Esophagus squamous epithelium (tissue), 5 donors: ENCODE data around the gene HERC3. TPM values are rescaled to one million over a fixed set of nuclear protein-coding genes. Genes with fewer than 3 reads are reported as not detected.

Source experiments
- DNase-seq: peaks from one replicate; lab custom pipeline; 2025; lab: John Stamatoyannopoulos, UW
- H3K27ac ChIP-seq, 4 donors: fragments of 200-600 bp; sonication (generic); one replicate each; pipeline ENCODE4 v1.5.1; 2016 to 2019; ENCODE audit warnings: mild to moderate bottlenecking in 1 of 4
- H3K27me3 ChIP-seq, 4 donors: fragments of 200-600 bp; sonication (generic); 1 replicate in 3 of 4; 2 replicates in 1 of 4; pipeline versions ENCODE4 v1.5.1 to v1.6.0; 2017 to 2021; ENCODE audit warnings: antibody characterized with exemption in 1 of 4
- H3K36me3 ChIP-seq, 3 donors: fragments of 200-600 bp; sonication (generic); one replicate each; pipeline ENCODE4 v1.5.1; 2016 to 2019
- H3K4me1 ChIP-seq, 3 donors: fragments of 200-600 bp; sonication (generic); one replicate each; pipeline ENCODE4 v1.5.1; 2017 to 2019
- H3K4me3 ChIP-seq, 4 donors: fragments of 200-600 bp; sonication (generic); 1 replicate in 3 of 4; 2 replicates in 1 of 4; pipeline ENCODE4 v1.5.1; 2016 to 2019; ENCODE audit warnings: mild to moderate bottlenecking in 2 of 4, moderate library complexity in 1 of 4
- H3K9me3 ChIP-seq, 3 donors: fragments of 200-600 bp; sonication (generic); one replicate each; pipeline ENCODE4 v1.5.1; 2016 to 2019
- CTCF ChIP-seq, 6 experiments: fragments of 450-650 bp in 4 of 6; fragments of 200-600 bp in 2 of 6; sonication (generic) in 2 of 6; IDR thresholded peaks; one replicate each; pipeline ENCODE4 v1.5.1; 2016 to 2019; ENCODE audit warnings: antibody characterized with exemption in 6 of 6, mild to moderate bottlenecking in 4 of 6, moderate library complexity in 4 of 6
- POLR2A ChIP-seq, 4 donors: fragments of 450-650 bp; IDR thresholded peaks; one replicate each; pipeline ENCODE4 v1.6.1; 2017; ENCODE audit warnings: antibody characterized with exemption in 4 of 4, mild to moderate bottlenecking in 4 of 4, moderate library complexity in 3 of 4
- WGBS, 2 donors: methylation state at CpG; one replicate each; pipeline ENCODE4 v1.1.5; 2018; 5-methylcytosine and 5-hydroxymethylcytosine counted together
- intact Hi-C: fragments of 100-400 bp; cut with DNase I; formaldehyde crosslinking; loops from one replicate; pipeline ENCODE4 v1.15.0; 2022
- total RNA-seq, 4 donors: library from RNA; depleted of rRNA; stranded (reverse); fragments of >200 nt; gene quantifications; one replicate each; pipeline ENCODE4 v1.1.0, GENCODE V29; 2016
- donor health status: DM: yes; HTN: yes; CAD: no.

HERC3 gene
- total RNA-seq, 4 donors from 2014 or later = 19.1 to 41.1 (median 30.8) TPM

GRCh38 chr4:88655226-88655625 lies 62.9 kb downstream of the HERC3 start:
- 91 to 92% methylated on average over 3 of the region's 3 CpGs for WGBS, 2 donors
- DNase-seq = no peak
- Histone ChIP-seq H3K9me3 (no peaks in the 10 kb centered on the region), H3K27ac (no peak overlapping the region), H3K4me3 (no peak overlapping the region), H3K36me3 (peaks cover 0 to 68% (median 0%) of the 10 kb centered on the region in 3 donors), H3K27me3 (no peaks in the 10 kb centered on the region), H3K4me1 (peaks cover 0 to 8% (median 0%) of the 10 kb centered on the region in 3 donors)
- TF ChIP-seq CTCF (IDR thresholded peaks at IDR 0.05) (no peak), POLR2A (IDR thresholded peaks at IDR 0.05) (no peak)
- intact Hi-C loops = no loop called here

GRCh38 chr4:88659055-88659889 lies 67.0 kb downstream of the HERC3 start:
- intact Hi-C loops = no loop called here
- no peak for DNase-seq
- Histone ChIP-seq H3K4me1 (peaks cover 0 to 8% (median 0%) of the 10 kb centered on the region in 3 donors), H3K9me3 (no peaks in the 10 kb centered on the region), H3K27ac (peak overlapping the region in 1 of 4 donors; percentile 12), H3K36me3 (peaks cover 0 to 81% (median 0%) of the 10 kb centered on the region in 3 donors), H3K4me3 (no peak overlapping the region), H3K27me3 (no peaks in the 10 kb centered on the region)
- 25 to 37% methylated on average over 4 of the region's 4 CpGs for WGBS, 2 donors
- no peak for TF ChIP-seq POLR2A (IDR thresholded peaks at IDR 0.05)
- TF ChIP-seq CTCF (IDR thresholded peaks at IDR 0.05) = peak; percentile 69 to 91 (median 80)

DNA sequence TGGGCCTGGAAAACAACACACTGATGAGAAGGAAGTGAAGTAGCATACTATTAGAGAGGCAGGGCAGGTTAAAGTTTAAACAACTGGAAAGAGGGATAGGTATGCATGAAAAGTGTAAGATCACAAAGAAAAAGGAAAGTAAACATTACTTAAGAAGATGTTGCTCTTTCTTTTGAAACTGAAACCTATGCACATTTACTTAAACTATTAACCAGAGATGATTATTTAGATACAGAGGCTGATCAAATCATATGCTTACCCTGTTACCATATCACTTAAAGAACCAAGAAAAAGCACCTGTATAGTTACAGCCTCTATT lies 67.6 kb downstream of the HERC3 start:
- TF ChIP-seq POLR2A (IDR thresholded peaks at IDR 0.05) (no peak), CTCF (IDR thresholded peaks at IDR 0.05) (no peak)
- intact Hi-C loops = loop anchor here (5.0 kb wide), 1 partner anchor 128 kb away; no protein-coding TSS in a partner anchor
- H3K36me3 ChIP-seq = peaks cover 0 to 83% (median 0%) of the 10 kb centered on the region in 3 donors

DNA sequence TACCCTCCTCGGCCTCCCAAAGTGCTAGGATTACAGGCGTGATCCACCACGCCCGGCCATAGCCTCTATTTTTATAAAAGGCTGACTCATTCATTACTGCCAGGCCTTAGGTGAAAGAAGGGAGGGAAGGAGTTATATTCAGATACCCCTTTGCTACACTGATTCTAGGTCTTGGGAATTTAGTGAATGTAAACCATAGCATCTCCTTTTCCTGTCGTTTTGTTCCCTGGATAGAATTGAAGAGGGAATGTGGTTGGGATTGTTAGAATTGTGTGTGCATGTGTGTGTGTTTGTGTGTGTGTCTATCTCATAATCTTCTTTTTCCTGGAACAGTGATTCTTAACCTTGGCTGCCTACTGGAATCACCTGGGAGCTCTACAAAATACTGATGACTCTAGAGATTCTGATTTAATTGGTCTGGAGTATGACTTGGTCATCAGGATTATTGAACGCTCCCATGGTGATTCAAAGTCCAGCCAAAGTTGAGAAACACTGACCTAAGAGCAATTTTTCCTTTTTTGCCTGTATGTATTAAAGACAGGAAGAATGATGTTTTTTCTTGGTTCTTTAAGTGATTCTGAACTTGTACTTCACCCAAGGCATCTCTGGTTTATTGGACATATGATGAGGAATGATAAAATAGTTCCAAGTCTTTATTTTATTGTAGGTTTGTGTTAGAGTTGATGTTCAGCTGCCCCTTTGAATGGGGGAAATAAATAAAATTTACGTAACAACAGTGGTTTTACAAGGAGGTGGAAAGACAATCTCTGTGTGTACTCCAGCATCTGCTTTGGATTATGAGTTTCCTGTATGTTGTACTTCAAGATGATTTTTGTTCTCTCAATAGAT lies 68.4 kb downstream of the HERC3 start:
- H3K27ac ChIP-seq = no peak overlapping the region
- H3K27me3 ChIP-seq = no peaks in the 10 kb centered on the region
- intact Hi-C loops = loop anchor here (5.0 kb wide), 1 partner anchor 128 kb away; no protein-coding TSS in a partner anchor
- H3K4me3 ChIP-seq = no peak overlapping the region
- DNase-seq = no peak
- 57 to 79% methylated on average over 7 of the region's 7 CpGs for WGBS, 2 donors
- TF ChIP-seq POLR2A (IDR thresholded peaks at IDR 0.05) (no peak), CTCF (IDR thresholded peaks at IDR 0.05) (no peak)
- no peaks in the 10 kb centered on the region for H3K9me3 ChIP-seq
- H3K4me1 ChIP-seq = peaks cover 0 to 8% (median 0%) of the 10 kb centered on the region in 3 donors
- peaks cover 0 to 82% (median 0%) of the 10 kb centered on the region in 3 donors for H3K36me3 ChIP-seq

More for the DNA sequence above, 67.6 kb downstream of the HERC3 start:
- no peak for DNase-seq
- Histone ChIP-seq H3K27me3 (no peaks in the 10 kb centered on the region), H3K4me3 (no peak overlapping the region), H3K4me1 (peaks cover 0 to 8% (median 0%) of the 10 kb centered on the region in 3 donors), H3K9me3 (no peaks in the 10 kb centered on the region), H3K27ac (no peak overlapping the region)
